ENCODE measurements around the gene HAUS2.

- TF ChIP-seq CTCF (IDR thresholded peaks at IDR 0.05; ENCODE audit: borderline replicate concordance, extremely low read depth, low read length, poor library complexity, severe bottlenecking): no peak
- TF ChIP-seq EZH2 (IDR thresholded peaks at IDR 0.05; ENCODE audit: borderline replicate concordance, low read depth, low read length, severe bottlenecking): no peak
Observed at GRCh38 chr15:42616107-42616506, 67.5 kb downstream of the HAUS2 start.
